Measurements from ENCODE around the gene FSTL1. TPM values are rescaled to one million over a fixed set of nuclear protein-coding genes. Genes with fewer than 3 reads are reported as not detected.
A peak's percentile ranks its signal among the peaks of the same experiment; 100 is the strongest.

The FSTL1 gene
- total RNA-seq, 1 donor from 2014 or later = 2,574 TPM

- peak overlapping the region; percentile 96 for H3K27ac Mint-ChIP-seq (ENCODE audit: unreplicated experiment)
- H3K9me3 Mint-ChIP-seq (ENCODE audit: unreplicated experiment) = no peaks in the 10 kb centered on the region
- no peaks in the 10 kb centered on the region for H3K27me3 Mint-ChIP-seq (ENCODE audit: unreplicated experiment)
- TF ChIP-seq CTCF (IDR thresholded peaks at IDR 0.05) = no peak
- no peak overlapping the region for H3K4me3 Mint-ChIP-seq (ENCODE audit: unreplicated experiment)
- peaks cover 40% of the 10 kb centered on the region for H3K36me3 Mint-ChIP-seq (ENCODE audit: unreplicated experiment)
- peaks cover 92% of the 10 kb centered on the region for H3K4me1 Mint-ChIP-seq (ENCODE audit: unreplicated experiment)
- DNase-seq (ENCODE audit: extremely low spot score, unreplicated experiment) = no peak
Observed at GRCh38 chr3:120423432-120423831, 27.4 kb downstream of the FSTL1 start.

- Mint-ChIP-seq H3K36me3 (ENCODE audit: unreplicated experiment) (peaks cover 35% of the 10 kb centered on the region), H3K27me3 (ENCODE audit: unreplicated experiment) (no peaks in the 10 kb centered on the region), H3K4me1 (ENCODE audit: unreplicated experiment) (peaks cover 92% of the 10 kb centered on the region), H3K4me3 (ENCODE audit: unreplicated experiment) (no peak overlapping the region), H3K9me3 (ENCODE audit: unreplicated experiment) (no peaks in the 10 kb centered on the region), H3K27ac (ENCODE audit: unreplicated experiment) (peak overlapping the region; percentile 86)
- no peak for DNase-seq (ENCODE audit: extremely low spot score, unreplicated experiment)
- no peak for TF ChIP-seq CTCF (IDR thresholded peaks at IDR 0.05)
Observed at GRCh38 chr3:120421926-120422325, 28.9 kb downstream of the FSTL1 start.

GRCh38 chr3:120420928-120421551, 29.8 kb downstream of the FSTL1 start:
- no peak for DNase-seq (ENCODE audit: extremely low spot score, unreplicated experiment)
- Mint-ChIP-seq H3K9me3 (ENCODE audit: unreplicated experiment) (no peaks in the 10 kb centered on the region), H3K4me3 (ENCODE audit: unreplicated experiment) (no peak overlapping the region), H3K27me3 (ENCODE audit: unreplicated experiment) (no peaks in the 10 kb centered on the region), H3K4me1 (ENCODE audit: unreplicated experiment) (peaks cover 88% of the 10 kb centered on the region), H3K27ac (ENCODE audit: unreplicated experiment) (peak overlapping the region; percentile 86), H3K36me3 (ENCODE audit: unreplicated experiment) (peaks cover 35% of the 10 kb centered on the region)
- peak; percentile 17 for TF ChIP-seq CTCF (IDR thresholded peaks at IDR 0.05)

- H3K27me3 Mint-ChIP-seq (ENCODE audit: unreplicated experiment) = no peaks in the 10 kb centered on the region
- H3K4me3 Mint-ChIP-seq (ENCODE audit: unreplicated experiment) = no peak overlapping the region
- no peak for DNase-seq (ENCODE audit: extremely low spot score, unreplicated experiment)
- peaks cover 82% of the 10 kb centered on the region for H3K4me1 Mint-ChIP-seq (ENCODE audit: unreplicated experiment)
- no peak for TF ChIP-seq CTCF (IDR thresholded peaks at IDR 0.05)
- H3K9me3 Mint-ChIP-seq (ENCODE audit: unreplicated experiment) = no peaks in the 10 kb centered on the region
- peak overlapping the region; percentile 92 for H3K27ac Mint-ChIP-seq (ENCODE audit: unreplicated experiment)
- peaks cover 35% of the 10 kb centered on the region for H3K36me3 Mint-ChIP-seq (ENCODE audit: unreplicated experiment)
Observed at GRCh38 chr3:120420360-120420759, 30.4 kb downstream of the FSTL1 start.

- no peak overlapping the region for H3K4me3 Mint-ChIP-seq (ENCODE audit: unreplicated experiment)
Observed at GRCh38 chr3:120419797-120420196, 31.0 kb downstream of the FSTL1 start.

More at GRCh38 chr3:120419797-120420196, 31.0 kb downstream of the FSTL1 start:
- H3K9me3 Mint-ChIP-seq (ENCODE audit: unreplicated experiment) = no peaks in the 10 kb centered on the region
- H3K27me3 Mint-ChIP-seq (ENCODE audit: unreplicated experiment) = no peaks in the 10 kb centered on the region
- no peak for DNase-seq (ENCODE audit: extremely low spot score, unreplicated experiment)
- peaks cover 33% of the 10 kb centered on the region for H3K36me3 Mint-ChIP-seq (ENCODE audit: unreplicated experiment)
- H3K4me1 Mint-ChIP-seq (ENCODE audit: unreplicated experiment) = peaks cover 76% of the 10 kb centered on the region
- TF ChIP-seq CTCF (IDR thresholded peaks at IDR 0.05) = no peak
- peak overlapping the region; percentile 92 for H3K27ac Mint-ChIP-seq (ENCODE audit: unreplicated experiment)
